Hematopoietic multipotent progenitor cell treated with erythropoietin and hydrocortisone succinate and interleukin-3 and kit ligand, for 17 days (in vitro differentiated cells): ENCODE results near the gene BRIP1.
"Not testable (repeated sequence)": the region's sequence is repeated elsewhere in the genome, so short reads cannot be mapped to it uniquely, and the experiment has no call there.

Source experiments
- DNase-seq: peaks from one replicate; pipeline ENCODE4 v3.0.0-alpha.2; 2015; ENCODE audit warnings: low spot score

Gene BRIP1

DNA sequence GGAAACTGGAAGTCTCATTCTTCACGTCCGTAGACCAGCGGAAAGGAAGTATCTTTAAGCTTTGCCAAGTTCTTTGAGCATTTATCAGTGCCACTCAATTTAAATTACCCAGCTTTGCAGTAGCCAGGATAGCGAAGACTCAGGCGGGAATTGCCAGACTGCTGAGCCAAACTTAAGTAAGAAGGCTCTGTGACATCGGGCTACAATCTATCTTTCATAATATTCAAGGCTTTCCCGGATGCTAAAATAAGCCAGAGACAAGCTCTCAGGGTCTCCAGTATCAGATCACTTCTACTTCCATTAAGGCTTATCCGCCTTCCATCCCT, 436 bp upstream of the BRIP1 start:
- no peak for DNase-seq

GRCh38 chr17:61862105-61862574, 1.2 kb downstream of the BRIP1 start:
- no peak for DNase-seq

GRCh38 chr17:61860397-61860796, 2.9 kb downstream of the BRIP1 start:
- DNase-seq = not testable (repeated sequence)

- DNase-seq = no peak
These were observed 7.3 kb downstream of the BRIP1 start for GRCh38 chr17:61856035-61856434.

GRCh38 chr17:61852857-61853256, 10.5 kb downstream of the BRIP1 start:
- no peak for DNase-seq

- DNase-seq = no peak
These were observed 13.7 kb downstream of the BRIP1 start for GRCh38 chr17:61849674-61850073.

GRCh38 chr17:61848896-61849295, 14.4 kb downstream of the BRIP1 start:
- no peak for DNase-seq

- no peak for DNase-seq
These were observed 15.1 kb downstream of the BRIP1 start for GRCh38 chr17:61848247-61848646.

DNA sequence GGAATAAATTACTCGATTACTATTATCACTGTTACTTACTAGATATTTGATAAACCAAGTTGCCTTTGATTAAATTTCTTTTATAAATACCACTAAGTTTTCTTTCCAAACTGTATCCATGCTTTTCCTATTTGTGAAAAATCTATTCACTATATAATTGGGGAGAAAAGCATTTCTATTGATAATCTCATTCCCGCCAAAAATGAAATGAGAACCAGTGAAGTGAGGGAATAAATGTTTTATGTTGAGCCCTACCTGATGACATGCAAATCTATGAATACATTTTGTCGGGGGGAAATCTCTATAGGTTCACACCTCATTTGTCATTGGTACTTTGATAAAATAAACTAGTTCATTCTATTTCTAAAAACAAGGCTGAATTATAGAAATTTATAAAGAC, 15.7 kb downstream of the BRIP1 start:
- no peak for DNase-seq

DNA sequence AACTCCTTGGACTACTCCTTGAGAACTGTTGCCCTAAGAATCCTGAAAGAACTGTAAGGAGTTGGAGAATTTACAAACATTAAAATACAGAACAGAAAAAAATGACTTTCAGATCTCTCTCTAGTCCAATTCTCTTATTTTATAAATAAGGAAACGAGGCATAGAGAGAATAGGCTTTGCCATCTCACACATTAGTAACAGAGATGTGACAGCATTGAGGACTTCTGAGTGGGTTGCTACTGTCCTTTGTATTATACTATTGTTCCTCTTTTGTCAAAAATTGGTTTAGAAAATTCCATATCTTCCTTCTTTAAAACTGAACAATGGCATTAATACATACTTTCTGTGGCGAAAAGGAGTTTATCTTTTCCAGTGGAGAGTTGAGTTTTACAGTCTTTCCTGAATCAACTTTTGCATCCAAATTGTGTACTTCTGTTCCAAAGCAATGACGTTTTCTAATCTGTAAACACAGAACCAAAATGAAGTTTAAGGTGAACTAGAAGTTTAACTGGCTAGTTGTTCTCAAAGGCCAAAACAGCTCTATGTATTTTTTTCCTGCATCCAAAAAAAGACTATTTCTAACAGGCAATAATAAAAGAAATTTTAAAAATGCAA, 16.5 kb downstream of the BRIP1 start:
- DNase-seq = no peak

DNA sequence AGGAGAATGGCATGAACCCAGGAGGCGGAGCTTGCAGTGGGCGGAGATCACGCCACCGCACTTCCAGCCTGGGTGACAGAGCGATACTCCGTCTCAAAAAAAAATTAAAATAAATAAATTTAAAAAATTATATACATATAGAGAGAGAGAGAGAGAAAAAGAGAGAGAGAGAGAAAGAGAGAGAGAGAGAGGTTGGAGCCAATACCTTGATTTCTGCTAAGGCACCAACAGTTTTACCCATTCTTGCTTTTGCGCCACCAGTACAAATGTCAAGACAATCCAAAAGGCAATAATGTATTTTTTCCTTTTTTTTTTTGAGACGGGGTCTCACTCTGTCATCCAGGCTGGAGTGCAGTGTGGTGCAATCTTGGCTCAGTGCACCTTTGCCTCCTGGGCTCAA, 17.2 kb downstream of the BRIP1 start:
- no peak for DNase-seq

- no peak for DNase-seq
These were observed 19.9 kb downstream of the BRIP1 start for GRCh38 chr17:61843435-61843834.

- DNase-seq = no peak
These were observed 20.4 kb downstream of the BRIP1 start for GRCh38 chr17:61842899-61843298.

GRCh38 chr17:61839300-61839786, 24.0 kb downstream of the BRIP1 start:
- DNase-seq = no peak

DNA sequence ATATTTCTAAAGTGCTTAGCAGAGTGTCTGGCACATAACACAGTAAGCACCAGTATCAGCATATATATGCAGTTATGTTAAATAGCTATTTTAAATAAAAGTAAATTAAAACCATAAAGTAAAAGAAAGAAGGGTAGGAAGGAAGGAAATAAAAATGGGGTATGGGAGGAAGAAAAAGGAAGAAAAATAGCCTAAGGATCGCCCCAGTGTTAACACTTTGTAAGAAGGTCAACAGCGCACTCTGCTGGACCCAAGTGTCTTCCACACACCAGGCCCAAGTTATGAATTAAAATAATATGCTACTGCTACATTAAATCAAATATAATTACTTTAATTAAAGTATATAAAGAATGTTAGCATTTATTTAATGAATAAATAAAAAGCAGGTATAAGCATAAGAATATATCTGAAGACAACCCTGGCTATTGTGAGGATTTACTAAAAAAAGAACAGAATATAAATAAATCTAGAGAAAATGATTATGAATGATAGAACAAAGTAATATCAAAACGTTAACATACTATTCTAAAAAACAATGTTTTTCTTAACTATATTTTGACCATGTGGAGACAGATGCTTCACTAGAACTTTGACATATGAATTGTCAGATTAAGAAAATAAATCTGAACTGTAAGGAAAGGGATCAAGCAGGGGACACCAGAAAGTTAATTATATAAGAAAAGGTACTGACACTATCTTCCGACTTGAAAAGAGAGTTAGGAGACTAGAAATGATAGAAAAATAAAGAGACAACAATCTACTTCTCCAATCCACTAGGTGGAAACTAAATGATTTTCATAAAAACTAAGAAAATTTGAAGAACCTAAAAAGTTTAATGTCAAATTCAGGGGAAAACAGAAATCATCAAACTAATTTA, 25.9 kb downstream of the BRIP1 start:
- peak; percentile 65 for DNase-seq

DNA sequence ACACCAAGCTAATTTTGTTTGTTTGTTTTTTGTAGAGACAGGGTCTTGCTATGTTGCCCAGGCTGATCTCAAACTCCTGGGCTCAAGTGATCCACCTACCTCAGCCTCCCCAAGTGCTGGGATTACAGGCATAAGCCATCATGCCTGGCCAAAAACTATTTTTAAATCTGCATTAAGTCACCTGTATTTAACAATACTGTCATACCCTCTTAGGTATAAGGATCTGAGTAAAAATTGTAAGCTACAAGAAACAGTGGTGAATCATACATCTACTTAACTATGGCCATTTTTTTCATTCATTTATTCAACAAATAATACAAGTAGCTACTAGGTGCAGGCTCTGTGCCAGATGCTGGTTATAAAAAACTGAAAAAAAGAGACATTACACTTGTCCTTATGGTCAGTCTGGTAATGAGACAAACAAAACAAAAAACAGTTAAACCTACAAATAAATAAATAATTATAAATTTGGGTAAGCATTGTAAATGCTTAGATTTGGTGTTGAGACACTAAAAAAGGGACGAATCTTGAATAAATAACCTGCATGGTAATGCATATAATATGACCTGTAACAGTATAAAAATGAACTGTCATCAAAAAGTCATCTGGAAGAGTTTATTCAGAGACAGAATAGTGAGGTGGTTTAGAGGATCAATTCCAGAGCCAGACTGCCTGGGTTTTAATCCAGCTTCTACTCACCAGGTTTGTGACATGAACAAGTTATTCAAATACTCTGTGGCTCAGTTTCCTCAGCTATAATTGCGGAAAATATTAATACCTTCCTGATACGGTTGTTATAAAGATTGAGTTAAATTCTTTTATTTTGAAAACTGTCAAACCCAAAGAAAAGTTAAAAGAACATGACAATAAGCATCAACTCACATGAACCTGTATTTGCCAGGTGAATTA, 26.8 kb downstream of the BRIP1 start:
- DNase-seq = no peak

DNA sequence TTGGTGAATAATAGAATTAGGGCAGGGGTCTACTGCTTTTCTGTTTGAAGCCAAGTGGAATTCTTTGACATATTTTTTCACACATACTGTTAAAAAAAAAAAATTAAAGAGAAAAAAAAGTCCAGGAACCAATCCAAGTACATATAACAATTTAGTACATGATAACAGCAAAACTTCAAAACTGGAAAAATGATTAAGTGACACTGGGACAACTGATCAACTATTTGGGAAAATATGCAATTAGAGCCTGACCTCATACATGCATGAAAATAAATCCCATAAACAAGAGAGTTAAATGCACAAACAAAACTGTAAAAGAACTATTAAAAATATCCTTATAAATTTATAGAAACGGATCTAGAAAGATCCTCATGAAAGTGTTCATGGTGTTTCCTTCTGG, 27.7 kb downstream of the BRIP1 start:
- no peak for DNase-seq

DNA sequence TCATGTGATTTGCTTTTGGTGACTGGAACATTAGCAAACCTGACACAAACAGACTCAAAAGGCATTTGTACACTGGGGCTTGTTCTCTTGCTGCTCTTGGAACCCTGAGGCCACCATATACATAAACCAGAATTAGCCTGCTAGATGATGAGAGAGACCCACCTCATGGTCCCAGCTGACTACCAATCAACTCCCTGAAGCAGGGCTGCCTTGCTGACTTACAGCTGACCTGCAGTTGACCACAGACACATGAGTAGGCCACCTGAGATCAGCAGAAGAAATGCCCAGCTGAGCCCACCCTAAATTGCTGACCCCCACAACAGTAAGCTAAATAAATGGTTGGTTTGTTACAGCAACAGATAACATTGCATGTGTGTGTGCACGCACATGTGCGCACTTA, 28.7 kb downstream of the BRIP1 start:
- no peak for DNase-seq

GRCh38 chr17:61833536-61834193, 29.7 kb downstream of the BRIP1 start:
- DNase-seq = no peak

GRCh38 chr17:61832463-61832862, 30.9 kb downstream of the BRIP1 start:
- no peak for DNase-seq

DNA sequence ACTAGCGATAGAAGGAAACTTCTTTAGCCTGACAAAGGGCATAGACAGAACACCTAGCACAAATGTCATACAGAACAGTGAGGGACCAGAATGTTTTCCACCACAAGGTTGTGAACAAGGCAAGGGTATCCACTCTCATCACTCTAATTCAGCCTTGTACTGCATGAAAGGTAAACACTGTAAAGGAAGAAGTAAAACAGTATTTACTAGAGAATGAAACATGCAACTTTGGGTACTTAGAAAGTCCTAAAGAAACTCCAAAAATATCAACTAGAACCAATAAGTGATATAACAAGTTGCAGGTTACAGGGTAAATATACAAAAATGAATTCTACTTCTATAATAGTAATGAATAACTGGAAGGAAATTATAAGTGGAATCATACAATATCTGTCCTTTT, 32.2 kb downstream of the BRIP1 start:
- DNase-seq = no peak

- no peak for DNase-seq
These were observed 34.6 kb downstream of the BRIP1 start for GRCh38 chr17:61828694-61829093.
